H1 (cell line): ENCODE measurements around the gene KPNA3.

Experiments used
- ATF2 ChIP-seq: IDR thresholded peaks from 2 replicates; pipeline ENCODE4 v1.6.1; 2012; ENCODE audit warnings: low read length, inconsistent platforms
- CHD2 ChIP-seq: IDR thresholded peaks from 2 replicates; pipeline ENCODE4 v1.6.1; 2012; ENCODE audit warnings: low read length, improper control_type of control experiment
- CTCF ChIP-seq, 3 experiments: IDR thresholded peaks; 1 replicate in 2 of 3; 2 replicates in 1 of 3; pipeline versions ENCODE4 v1.5.1 to v1.6.1; 2011; ENCODE audit warnings: low read length in 3 of 3, mild to moderate bottlenecking in 3 of 3, inconsistent platforms in 2 of 3, low read depth in 1 of 3, moderate library complexity in 1 of 3; ENCODE audit not compliant: insufficient read depth in 1 of 3; ENCODE audit errors: control extremely low read depth in 1 of 3
- HDAC2 ChIP-seq, 2 experiments: fragments of 300-600 bp in 1 of 2; sonication (generic) in 1 of 2; IDR thresholded peaks; 2 replicates each; pipeline ENCODE4 v1.6.1; 2011 to 2012; ENCODE audit warnings: low read depth in 2 of 2, low read length in 2 of 2, mild to moderate bottlenecking in 2 of 2, moderate library complexity in 2 of 2, borderline replicate concordance in 1 of 2, inconsistent platforms in 1 of 2
- POLR2A ChIP-seq, 2 experiments: IDR thresholded peaks; 1 replicate in 1 of 2; 2 replicates in 1 of 2; pipeline ENCODE4 v1.6.1; 2011; ENCODE audit warnings: low read depth in 2 of 2, low read length in 2 of 2, mild to moderate bottlenecking in 2 of 2; ENCODE audit errors: control extremely low read depth in 1 of 2
- POLR2AphosphoS5 ChIP-seq: IDR thresholded peaks from 2 replicates; pipeline ENCODE4 v1.6.1; 2011; ENCODE audit warnings: low read depth, low read length
- RAD21 ChIP-seq, 2 experiments: IDR thresholded peaks in 1 of 2; conservative IDR thresholded peaks in 1 of 2; 2 replicates each; pipeline ENCODE4 v1.6.1; 2011; ENCODE audit warnings: low read depth in 2 of 2, low read length in 2 of 2, improper control_type of control experiment in 1 of 2, inconsistent platforms in 1 of 2, mild to moderate bottlenecking in 1 of 2, moderate library complexity in 1 of 2
- RFX5 ChIP-seq: IDR thresholded peaks from 2 replicates; pipeline ENCODE4 v1.6.1; 2011; ENCODE audit warnings: low read depth, low read length, improper control_type of control experiment, borderline replicate concordance
- SIN3A ChIP-seq, 2 experiments: IDR thresholded peaks in 1 of 2; conservative IDR thresholded peaks in 1 of 2; 2 replicates each; pipeline ENCODE4 v1.6.1; 2011 to 2012; ENCODE audit warnings: low read length in 2 of 2, improper control_type of control experiment in 1 of 2, low read depth in 1 of 2, mild to moderate bottlenecking in 1 of 2
- SIX5 ChIP-seq: IDR thresholded peaks from 2 replicates; pipeline ENCODE4 v1.6.1; 2011; ENCODE audit warnings: mild to moderate bottlenecking, low read depth, low read length

- TF ChIP-seq CHD2 (no peak), RAD21 (IDR thresholded peaks at IDR 0.05 in 1 of 2, conservative IDR thresholded peaks at IDR 0.05 in 1 of 2; ENCODE audit: low read depth in 2 of 2, low read length in 2 of 2) (no peak), SIN3A (conservative IDR thresholded peaks at IDR 0.05 in 1 of 2, IDR thresholded peaks at IDR 0.05 in 1 of 2; ENCODE audit: low read depth in 1 of 2, low read length in 2 of 2) (no peak), POLR2AphosphoS5 (no peak), HDAC2 (IDR thresholded peaks at IDR 0.05; ENCODE audit: borderline replicate concordance in 1 of 2, low read depth in 2 of 2, low read length in 2 of 2) (no peak), SIX5 (no peak), CTCF (IDR thresholded peaks at IDR 0.05; ENCODE audit: control extremely low read depth in 1 of 3, insufficient read depth in 1 of 3, low read depth in 1 of 3, low read length in 3 of 3) (no peak), POLR2A (IDR thresholded peaks at IDR 0.05; ENCODE audit: control extremely low read depth in 1 of 2, low read depth in 2 of 2, low read length in 2 of 2) (no peak), RFX5 (no peak), ATF2 (no peak)
These were observed 28.2 kb upstream of the KPNA3 start for GRCh38 chr13:49820591-49821215.
